ENCODE data around the gene FOXJ3. TPM values are rescaled to one million over a fixed set of nuclear protein-coding genes. Genes with fewer than 3 reads are reported as not detected.

The FOXJ3 gene
- total RNA-seq, 2 donors from 2014 or later: 67.3 to 79.4 TPM

GRCh38 chr1:42183957-42184268 is 151.1 kb downstream of the FOXJ3 start:
- WGBS, 2 experiments (ENCODE audit: insufficient coverage in 1 of 2, insufficient read length in 1 of 2): 96 to 100% methylated on average over 2 to 5 of the region's 6 CpGs
- Histone ChIP-seq H3K27ac (ENCODE audit: low read depth, low read length) (no peak overlapping the region), H3K9ac (ENCODE audit: extremely low read depth, low read length, poor library complexity, severe bottlenecking) (no peak overlapping the region), H3K4me3 (ENCODE audit: low read length) (no peak overlapping the region), H3K27me3 (ENCODE audit: control insufficient read depth, insufficient read depth, low read length, poor library complexity, severe bottlenecking) (no peaks in the 10 kb centered on the region), H3K9me3 (ENCODE audit: control insufficient read depth, low read length) (no peaks in the 10 kb centered on the region), H3K4me1 (ENCODE audit: control insufficient read depth, insufficient read depth, low read length) (peaks cover 22% of the 10 kb centered on the region), H3K36me3 (ENCODE audit: control insufficient read depth, insufficient read depth, low read length) (peaks cover 52% of the 10 kb centered on the region)
- DNase-seq: no peak
- Mint-ChIP-seq H3K36me3 (ENCODE audit: low read depth) (peaks cover 41% of the 10 kb centered on the region), H3K27me3 (ENCODE audit: insufficient read depth) (no peaks in the 10 kb centered on the region), H3K27ac (no peak overlapping the region), H3K4me3 (no peak overlapping the region), H3K4me1 (peaks cover 27% of the 10 kb centered on the region), H3K9me3 (no peaks in the 10 kb centered on the region)
- TF ChIP-seq CTCF (conservative IDR thresholded peaks at IDR 0.05): no peak

- no peak for TF ChIP-seq CTCF (conservative IDR thresholded peaks at IDR 0.05)
- 95% methylated on average over 3 of the region's 7 CpGs; no CpG with 5 or more reads in 1 of the 2 experiments for WGBS, 2 experiments (ENCODE audit: insufficient coverage in 1 of 2, insufficient read length in 1 of 2)
- H3K9me3 Mint-ChIP-seq: no peaks in the 10 kb centered on the region
- Histone ChIP-seq H3K9me3 (ENCODE audit: control insufficient read depth, low read length) (no peaks in the 10 kb centered on the region), H3K4me1 (ENCODE audit: control insufficient read depth, insufficient read depth, low read length) (peaks cover 23% of the 10 kb centered on the region), H3K27ac (ENCODE audit: low read depth, low read length) (no peak overlapping the region), H3K36me3 (ENCODE audit: control insufficient read depth, insufficient read depth, low read length) (peaks cover 47% of the 10 kb centered on the region), H3K9ac (ENCODE audit: extremely low read depth, low read length, poor library complexity, severe bottlenecking) (no peak overlapping the region), H3K4me3 (ENCODE audit: low read length) (no peak overlapping the region), H3K27me3 (ENCODE audit: control insufficient read depth, insufficient read depth, low read length, poor library complexity, severe bottlenecking) (no peaks in the 10 kb centered on the region)
- H3K4me3 Mint-ChIP-seq: no peak overlapping the region
- H3K27me3 Mint-ChIP-seq (ENCODE audit: insufficient read depth): no peaks in the 10 kb centered on the region
- peaks cover 29% of the 10 kb centered on the region for H3K4me1 Mint-ChIP-seq
- H3K36me3 Mint-ChIP-seq (ENCODE audit: low read depth): peaks cover 36% of the 10 kb centered on the region
- H3K27ac Mint-ChIP-seq: no peak overlapping the region
- no peak for DNase-seq
These were observed 151.7 kb downstream of the FOXJ3 start for GRCh38 chr1:42183210-42183956.

GRCh38 chr1:42181687-42182086 is 153.3 kb downstream of the FOXJ3 start:
- no peak overlapping the region for H3K27ac ChIP-seq (ENCODE audit: low read depth, low read length)
- no peaks in the 10 kb centered on the region for H3K27me3 ChIP-seq (ENCODE audit: control insufficient read depth, insufficient read depth, low read length, poor library complexity, severe bottlenecking)
- H3K36me3 Mint-ChIP-seq (ENCODE audit: low read depth): peaks cover 26% of the 10 kb centered on the region
- H3K9me3 ChIP-seq (ENCODE audit: control insufficient read depth, low read length): no peaks in the 10 kb centered on the region
- 92 to 100% methylated on average over 2 to 3 of the region's 4 CpGs for WGBS, 2 experiments (ENCODE audit: insufficient coverage in 1 of 2, insufficient read length in 1 of 2)
- no peak overlapping the region for H3K4me3 Mint-ChIP-seq
- H3K27ac Mint-ChIP-seq: no peak overlapping the region
- H3K9ac ChIP-seq (ENCODE audit: extremely low read depth, low read length, poor library complexity, severe bottlenecking): no peak overlapping the region
- H3K27me3 Mint-ChIP-seq (ENCODE audit: insufficient read depth): no peaks in the 10 kb centered on the region
- H3K4me1 ChIP-seq (ENCODE audit: control insufficient read depth, insufficient read depth, low read length): peaks cover 23% of the 10 kb centered on the region
- DNase-seq: no peak
- no peak for TF ChIP-seq CTCF (conservative IDR thresholded peaks at IDR 0.05)
- H3K4me1 Mint-ChIP-seq: peaks cover 43% of the 10 kb centered on the region
- H3K4me3 ChIP-seq (ENCODE audit: low read length): no peak overlapping the region
- no peaks in the 10 kb centered on the region for H3K9me3 Mint-ChIP-seq
- H3K36me3 ChIP-seq (ENCODE audit: control insufficient read depth, insufficient read depth, low read length): peaks cover 40% of the 10 kb centered on the region

All from endodermal cell (in vitro differentiated cells).